ENCODE data around the gene MSANTD1.

- TF ChIP-seq POLR2AphosphoS5 (IDR thresholded peaks at IDR 0.05; ENCODE audit: low read depth) (no peak), CTCF (IDR thresholded peaks at IDR 0.05; ENCODE audit: insufficient read depth, low read length) (no peak), REST (IDR thresholded peaks at IDR 0.05; ENCODE audit: insufficient replicate concordance, low read depth) (no peak), GABPA (IDR thresholded peaks at IDR 0.05; ENCODE audit: low read depth) (no peak)
These were observed 36.8 kb downstream of the MSANTD1 start for GRCh38 chr4:3285558-3286334.

Data from HL-60 (cell line).